TTC549 (cell line): Measurements from ENCODE around the gene KCNH2.
"Not testable (repeated sequence)": the region's sequence is repeated elsewhere in the genome, so short reads cannot be mapped to it uniquely, and the experiment has no call there.

Experiments used
- FAIRE-seq: peaks from 2 replicates; lab custom pipeline; 2012; peaks lifted over from hg19 to GRCh38; lab: Jason Lieb, UNC

The KCNH2 gene

GRCh38 chr7:150978126-150978789 is at the start of gene KCNH2:
KCNH2 (minus strand) TSS chr7:150978321; CDS start chr7:150977913, 408 bp downstream.
- FAIRE-seq, result no peak

- FAIRE-seq, result not testable (repeated sequence)
Measured at GRCh38 chr7:151027728-151028130, 49.6 kb upstream of the KCNH2 start.

- FAIRE-seq, result not testable (repeated sequence)
Measured at GRCh38 chr7:151026771-151027727, 48.9 kb upstream of the KCNH2 start.

GRCh38 chr7:151025924-151026671 is 48.0 kb upstream of the KCNH2 start:
- FAIRE-seq, result no peak

GRCh38 chr7:151024435-151025056 is 46.4 kb upstream of the KCNH2 start, which contains the start of gene ATG9B:
ATG9B (minus strand) TSS chr7:151024494; CDS start chr7:151024423, 71 bp downstream.
- no peak for FAIRE-seq

- FAIRE-seq, result no peak
Measured at GRCh38 chr7:151023232-151023631, 45.1 kb upstream of the KCNH2 start.

- no peak for FAIRE-seq
Measured at GRCh38 chr7:151020231-151020630, 42.1 kb upstream of the KCNH2 start.

GRCh38 chr7:151019130-151019447 is 41.0 kb upstream of the KCNH2 start:
- FAIRE-seq, result no peak

- no peak for FAIRE-seq
Measured at GRCh38 chr7:151018421-151019129, 40.5 kb upstream of the KCNH2 start.

- FAIRE-seq, result no peak
Measured at GRCh38 chr7:151017953-151018420, 39.9 kb upstream of the KCNH2 start.

GRCh38 chr7:151017370-151017952 is 39.3 kb upstream of the KCNH2 start:
- no peak for FAIRE-seq

GRCh38 chr7:151016942-151017341 is 38.8 kb upstream of the KCNH2 start:
- FAIRE-seq, result no peak

GRCh38 chr7:151016505-151016904 is 38.4 kb upstream of the KCNH2 start:
- no peak for FAIRE-seq

- no peak for FAIRE-seq
Measured at GRCh38 chr7:151015967-151016366, 37.8 kb upstream of the KCNH2 start.

GRCh38 chr7:151014950-151015349 is 36.8 kb upstream of the KCNH2 start:
- no peak for FAIRE-seq

- no peak for FAIRE-seq
Measured at GRCh38 chr7:151013733-151014497, 35.8 kb upstream of the KCNH2 start.

- no peak for FAIRE-seq
Measured at GRCh38 chr7:151013356-151013732, 35.2 kb upstream of the KCNH2 start.

GRCh38 chr7:151012911-151013347 is 34.8 kb upstream of the KCNH2 start:
- no peak for FAIRE-seq

- no peak for FAIRE-seq
Measured at GRCh38 chr7:151012031-151012692, 34.0 kb upstream of the KCNH2 start.

- FAIRE-seq, result not testable (repeated sequence)
Measured at GRCh38 chr7:151011616-151012015, 33.5 kb upstream of the KCNH2 start.
